Measurements from ENCODE around the gene TFG.

The TFG gene

DNA sequence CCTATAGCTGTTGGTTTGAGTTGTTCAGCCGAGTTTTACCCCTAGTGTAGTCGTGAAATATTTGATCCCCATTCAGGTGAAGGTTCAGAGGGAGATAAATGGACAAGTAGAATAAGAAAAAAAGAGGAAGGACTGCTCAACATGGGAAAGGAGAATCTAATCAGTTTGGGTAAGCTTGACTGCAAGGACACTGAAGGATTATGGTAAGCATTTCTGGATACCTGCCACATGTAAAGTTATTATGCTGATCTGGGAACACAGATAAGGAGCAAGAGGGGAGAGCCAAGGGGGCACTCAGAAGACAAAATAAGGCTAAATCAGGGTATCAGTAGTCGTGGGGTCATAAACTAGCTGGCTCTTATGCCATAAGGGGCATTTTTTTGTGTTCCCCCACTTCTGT, 49.9 kb downstream of the TFG start:
- TF ChIP-seq ZNF274 (IDR thresholded peaks at IDR 0.05; ENCODE audit: low read depth, low read length), result no peak
- no peak overlapping the region for H3K4me3 ChIP-seq (ENCODE audit: low read length)

DNA sequence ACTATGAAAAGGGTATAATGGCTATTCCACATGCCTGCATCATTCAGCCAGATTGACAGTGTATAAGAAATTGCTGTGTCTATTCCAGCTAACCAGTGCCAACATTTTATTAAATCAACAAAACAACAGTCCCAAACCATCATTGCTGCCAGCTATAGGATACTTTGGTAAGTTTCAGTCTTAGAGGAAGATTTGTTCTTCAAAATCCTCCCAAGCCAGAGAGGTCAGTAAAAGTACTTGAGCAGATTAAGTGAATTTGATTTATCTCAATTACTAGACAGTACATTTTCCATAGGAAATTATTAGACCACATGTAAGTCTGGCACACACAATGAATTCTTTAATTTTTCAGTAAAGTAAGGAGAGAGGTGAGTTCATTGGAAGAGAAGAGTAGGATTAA, 50.7 kb downstream of the TFG start:
- no peak for TF ChIP-seq ZNF274 (IDR thresholded peaks at IDR 0.05; ENCODE audit: low read depth, low read length)
- H3K4me3 ChIP-seq (ENCODE audit: low read length), result no peak overlapping the region

DNA sequence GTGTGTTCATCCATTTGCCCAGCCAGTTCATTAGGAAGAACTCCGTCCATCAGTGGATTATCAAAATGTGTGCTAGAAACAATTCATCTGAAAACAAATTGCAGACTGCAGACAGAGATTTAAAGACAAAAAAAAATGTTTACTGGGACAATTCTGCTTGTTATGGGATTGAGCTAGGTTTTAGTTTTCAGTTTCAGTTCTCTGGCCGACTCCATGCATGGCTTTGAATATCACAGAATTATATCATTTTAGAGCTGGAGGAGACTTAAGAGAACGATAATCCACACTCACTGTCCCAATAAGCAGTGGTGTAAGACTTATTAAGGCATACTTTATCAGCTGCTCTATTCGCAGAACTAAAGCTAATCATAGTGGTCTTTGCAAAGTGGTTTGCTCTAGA, 51.1 kb downstream of the TFG start:
- no peak overlapping the region for H3K4me3 ChIP-seq (ENCODE audit: low read length)
- no peak for TF ChIP-seq ZNF274 (IDR thresholded peaks at IDR 0.05; ENCODE audit: low read depth, low read length)

DNA sequence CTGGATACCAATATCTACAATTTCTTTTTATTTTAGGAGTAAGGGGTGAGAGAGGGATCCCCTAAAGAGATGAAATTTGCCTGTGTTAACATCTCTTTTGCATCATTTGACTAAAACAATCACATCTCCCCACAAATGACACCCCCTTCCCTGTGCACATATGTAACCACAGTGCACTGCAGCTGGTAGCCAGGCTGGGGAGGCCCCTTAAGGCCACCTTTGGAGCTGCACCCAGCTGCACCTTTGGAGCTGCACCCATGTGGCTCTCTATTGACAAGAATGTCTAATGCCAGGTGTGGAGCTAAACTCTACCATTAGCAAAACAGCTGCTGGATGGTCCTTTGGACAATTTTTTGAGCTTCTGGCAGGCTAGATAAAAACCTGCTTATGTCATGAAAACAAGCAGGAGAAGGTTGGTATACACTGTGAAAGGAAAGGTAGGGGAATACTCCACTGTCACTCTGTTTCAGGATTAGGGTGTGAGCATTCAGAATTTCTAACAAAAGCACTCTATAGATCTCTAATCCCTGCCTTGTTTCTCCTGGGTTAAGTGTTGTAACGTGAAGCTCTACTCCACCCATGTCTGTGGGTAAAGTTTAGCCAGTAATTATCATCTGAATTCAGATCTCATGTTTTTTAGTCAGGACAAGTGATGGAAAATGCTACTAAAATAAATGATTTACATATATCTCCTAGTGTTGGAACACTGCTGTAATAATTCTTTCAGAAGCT, 52.1 kb downstream of the TFG start:
- TF ChIP-seq ZNF274 (IDR thresholded peaks at IDR 0.05; ENCODE audit: low read depth, low read length), result no peak
- no peak overlapping the region for H3K4me3 ChIP-seq (ENCODE audit: low read length)

- H3K4me3 ChIP-seq (ENCODE audit: low read length), result no peak overlapping the region
- TF ChIP-seq ZNF274 (IDR thresholded peaks at IDR 0.05; ENCODE audit: low read depth, low read length), result no peak
Observed at GRCh38 chr3:100761951-100762350, 52.7 kb downstream of the TFG start.

DNA sequence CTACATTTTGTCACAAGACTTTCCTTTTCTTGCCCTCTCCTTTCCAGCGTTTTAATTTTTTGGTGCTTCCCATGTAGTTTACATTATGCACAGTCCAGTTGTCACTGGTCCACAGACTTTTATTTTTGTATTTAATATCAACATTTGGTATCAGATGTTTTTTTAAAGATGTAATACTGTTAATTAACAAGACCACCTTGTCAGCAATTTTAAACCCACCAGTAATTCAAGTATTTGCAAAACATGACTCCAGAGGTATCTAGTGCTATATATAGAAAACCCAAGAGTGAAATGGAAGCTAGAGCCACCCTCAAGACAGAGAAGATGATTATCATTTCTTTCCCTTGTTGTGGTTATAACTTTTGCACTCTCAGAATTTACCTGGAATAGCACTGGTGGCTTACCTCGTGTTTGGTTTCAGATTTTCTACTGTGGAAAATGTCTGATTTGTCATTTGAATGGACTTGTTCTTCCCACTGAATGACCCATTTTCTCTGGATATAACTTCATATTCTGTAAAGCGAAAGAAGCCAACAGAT, 56.2 kb downstream of the TFG start:
- H3K4me3 ChIP-seq (ENCODE audit: low read length), result no peak overlapping the region
- no peak for TF ChIP-seq ZNF274 (IDR thresholded peaks at IDR 0.05; ENCODE audit: low read depth, low read length)

- no peak for TF ChIP-seq ZNF274 (IDR thresholded peaks at IDR 0.05; ENCODE audit: low read depth, low read length)
- H3K4me3 ChIP-seq (ENCODE audit: low read length), result no peak overlapping the region
Observed at GRCh38 chr3:100766069-100766468, 56.8 kb downstream of the TFG start.

DNA sequence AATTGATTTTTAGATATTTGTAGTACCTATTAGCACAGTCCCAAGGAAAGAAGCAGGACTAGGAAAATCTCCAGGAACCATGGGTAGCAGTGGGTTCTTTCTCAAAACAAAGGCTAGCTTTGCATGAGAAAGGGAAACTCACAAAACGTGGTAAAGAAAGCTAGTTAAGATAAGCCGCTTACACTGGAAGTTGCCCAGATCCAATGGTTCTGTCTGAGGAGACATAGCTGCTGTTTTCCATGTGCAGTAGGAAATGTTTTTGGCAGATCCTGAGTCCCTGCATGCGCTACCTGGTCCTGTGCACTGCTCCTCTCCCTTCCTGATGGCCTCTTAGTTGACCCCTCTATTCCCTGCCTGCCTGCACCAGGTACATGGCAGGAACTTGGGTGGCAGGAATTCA, 60.4 kb downstream of the TFG start:
- no peak overlapping the region for H3K4me3 ChIP-seq (ENCODE audit: low read length)
- TF ChIP-seq ZNF274 (IDR thresholded peaks at IDR 0.05; ENCODE audit: low read depth, low read length), result no peak

DNA sequence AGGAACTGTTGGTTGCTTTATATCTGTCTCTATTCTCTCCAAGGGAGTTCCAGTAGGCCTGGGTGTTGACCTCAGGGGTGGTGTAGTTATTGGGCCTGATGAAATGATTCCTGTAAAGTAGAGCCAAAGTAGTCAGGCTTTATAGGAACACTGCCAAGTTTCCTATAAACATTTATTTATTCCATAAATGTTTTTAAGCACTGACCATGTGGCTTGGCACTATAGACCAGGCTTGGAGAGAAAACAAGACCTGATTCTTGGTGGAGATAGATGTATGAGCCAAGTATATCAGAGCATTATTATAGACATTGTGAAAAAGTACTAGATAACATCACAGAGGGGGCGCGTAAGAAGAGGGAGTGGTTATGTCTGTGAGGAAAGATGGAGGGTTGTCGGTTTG, 65.9 kb downstream of the TFG start:
- no peak overlapping the region for H3K4me3 ChIP-seq (ENCODE audit: low read length)
- no peak for TF ChIP-seq ZNF274 (IDR thresholded peaks at IDR 0.05; ENCODE audit: low read depth, low read length)

- H3K4me3 ChIP-seq (ENCODE audit: low read length), result no peak overlapping the region
- TF ChIP-seq ZNF274 (IDR thresholded peaks at IDR 0.05; ENCODE audit: low read depth, low read length), result no peak
Observed at GRCh38 chr3:100775669-100776068, 66.4 kb downstream of the TFG start.

- no peak for TF ChIP-seq ZNF274 (IDR thresholded peaks at IDR 0.05; ENCODE audit: low read depth, low read length)
- H3K4me3 ChIP-seq (ENCODE audit: low read length), result no peak overlapping the region
Observed at GRCh38 chr3:100776097-100776729, 66.9 kb downstream of the TFG start.

DNA sequence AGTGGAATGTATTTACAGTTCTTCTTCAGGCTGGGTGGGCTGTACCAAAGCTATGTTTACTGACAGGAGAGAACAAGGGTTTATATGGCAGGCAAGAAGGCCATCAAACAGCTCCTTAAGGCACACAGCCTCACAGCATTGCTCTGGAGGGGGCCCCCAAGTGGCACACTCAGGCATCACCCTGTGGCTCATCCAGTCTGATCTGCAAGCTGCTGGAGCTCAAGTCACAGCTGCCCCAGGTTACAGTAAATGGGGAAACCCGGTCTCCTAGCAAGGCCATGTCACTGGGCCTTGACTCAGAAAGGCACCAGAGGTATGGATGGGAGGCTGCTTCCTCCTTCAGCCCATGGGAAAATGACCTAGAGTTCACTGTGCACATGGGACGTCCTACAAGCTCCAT, 67.5 kb downstream of the TFG start:
- no peak overlapping the region for H3K4me3 ChIP-seq (ENCODE audit: low read length)
- no peak for TF ChIP-seq ZNF274 (IDR thresholded peaks at IDR 0.05; ENCODE audit: low read depth, low read length)

DNA sequence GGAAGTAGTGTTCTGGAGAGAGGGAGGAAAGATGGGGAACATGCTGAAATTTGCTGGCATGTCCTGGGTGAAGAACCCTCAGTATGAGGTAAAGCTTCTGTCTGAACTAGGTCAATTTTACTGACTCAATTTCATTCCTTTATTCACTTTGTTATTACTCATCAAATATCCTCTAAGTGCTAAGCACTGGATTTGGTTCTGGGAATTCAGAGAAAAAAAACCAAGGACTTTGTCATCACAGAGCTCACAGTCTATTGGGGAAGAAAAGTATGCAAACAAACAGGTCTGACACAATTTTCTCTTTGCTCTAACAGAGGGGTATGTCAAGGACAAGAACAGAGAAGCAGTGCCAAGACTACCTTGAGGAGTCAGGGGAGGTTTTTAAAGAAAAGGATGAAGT, 68.0 kb downstream of the TFG start:
- no peak overlapping the region for H3K4me3 ChIP-seq (ENCODE audit: low read length)
- no peak for TF ChIP-seq ZNF274 (IDR thresholded peaks at IDR 0.05; ENCODE audit: low read depth, low read length)

GRCh38 chr3:100779480-100779879, 70.2 kb downstream of the TFG start:
- no peak for TF ChIP-seq ZNF274 (IDR thresholded peaks at IDR 0.05; ENCODE audit: low read depth, low read length)
- H3K4me3 ChIP-seq (ENCODE audit: low read length), result no peak overlapping the region

GRCh38 chr3:100780071-100780622, 70.9 kb downstream of the TFG start:
- no peak overlapping the region for H3K4me3 ChIP-seq (ENCODE audit: low read length)
- no peak for TF ChIP-seq ZNF274 (IDR thresholded peaks at IDR 0.05; ENCODE audit: low read depth, low read length)
